HG03432 (cell line): ENCODE results near the gene CCDC69.

ENCODE experiments used
- ATAC-seq: cut with Tn5 transposase; IDR thresholded peaks from one replicate; pipeline ENCODE4 v1.9.1; 2021; ENCODE audit warnings: mild to moderate bottlenecking, moderate library complexity; ENCODE audit not compliant: unreplicated experiment

The CCDC69 gene

DNA sequence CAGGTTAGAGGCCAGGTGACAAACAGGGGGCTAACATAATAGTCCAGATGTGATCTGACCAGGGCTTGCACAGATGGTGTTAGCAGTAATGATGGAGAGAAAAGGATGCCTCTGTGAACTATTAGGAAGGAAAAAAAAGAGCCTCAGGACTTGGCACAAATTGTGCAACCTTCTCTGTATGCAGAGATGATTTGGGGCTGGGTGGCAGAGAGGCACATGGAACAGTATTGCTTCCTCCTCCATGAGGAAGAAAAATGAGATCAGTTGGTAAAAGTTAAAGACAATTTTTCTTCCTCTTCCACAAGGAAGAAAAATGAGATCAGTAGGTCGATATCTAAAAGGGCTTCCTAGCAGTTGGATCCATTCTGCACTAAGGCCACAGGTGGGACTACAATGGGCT lies 52.4 kb downstream of the CCDC69 start:
- ATAC-seq: no peak

DNA sequence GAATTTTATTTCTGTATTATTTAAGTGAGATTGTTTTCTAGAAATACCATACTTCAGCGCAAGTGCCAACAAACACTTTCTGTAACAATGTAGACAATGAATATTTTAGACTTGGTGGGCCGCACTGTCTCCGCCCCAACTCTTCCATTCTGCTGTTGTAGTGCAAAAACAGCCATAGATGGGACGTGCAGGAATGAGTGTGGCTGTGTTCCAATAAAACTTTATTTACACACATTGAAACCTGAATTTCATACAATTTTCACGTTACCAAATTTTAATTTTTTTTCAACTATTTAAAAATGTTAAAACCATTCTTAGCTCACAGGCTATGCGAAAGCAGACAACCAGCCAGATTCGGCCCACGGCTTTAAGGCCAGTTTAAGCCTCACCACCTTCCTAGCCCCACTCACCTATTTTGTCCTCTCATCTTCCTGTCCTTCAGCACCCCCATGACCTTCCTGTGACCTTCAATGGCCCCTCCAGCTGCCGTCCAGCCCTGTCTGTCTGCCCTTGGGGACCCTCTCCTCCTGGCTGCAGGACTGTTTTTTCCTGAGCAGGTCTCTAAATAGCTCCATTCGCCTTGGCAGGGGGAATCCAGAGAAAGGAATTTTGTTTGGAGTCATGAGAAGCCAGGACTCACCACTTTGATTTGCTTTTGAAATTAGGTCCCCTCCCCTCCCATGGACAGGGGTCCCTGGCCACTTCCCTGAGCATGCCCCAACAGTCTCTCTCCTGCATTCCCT lies 55.1 kb downstream of the CCDC69 start:
- ATAC-seq: no peak

DNA sequence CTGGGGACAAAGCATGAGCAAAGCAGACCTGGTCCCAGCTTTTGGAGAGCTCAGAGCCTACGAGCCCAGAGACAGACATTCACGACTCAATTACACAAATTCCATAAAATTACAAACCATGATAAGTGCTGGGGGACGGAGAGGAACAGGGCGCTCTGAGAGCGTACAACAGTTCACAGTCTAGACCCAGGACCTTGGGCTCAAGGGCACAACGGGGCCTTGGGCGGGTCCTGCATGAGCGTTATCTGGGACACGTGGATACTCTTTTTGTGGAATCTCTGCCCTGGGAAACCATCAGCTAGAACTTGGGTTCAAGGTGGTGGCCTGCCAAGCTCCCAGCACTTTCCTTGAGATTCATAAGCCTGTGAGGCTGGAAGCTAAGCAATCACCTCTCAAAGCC lies 56.9 kb downstream of the CCDC69 start:
- no peak for ATAC-seq

DNA sequence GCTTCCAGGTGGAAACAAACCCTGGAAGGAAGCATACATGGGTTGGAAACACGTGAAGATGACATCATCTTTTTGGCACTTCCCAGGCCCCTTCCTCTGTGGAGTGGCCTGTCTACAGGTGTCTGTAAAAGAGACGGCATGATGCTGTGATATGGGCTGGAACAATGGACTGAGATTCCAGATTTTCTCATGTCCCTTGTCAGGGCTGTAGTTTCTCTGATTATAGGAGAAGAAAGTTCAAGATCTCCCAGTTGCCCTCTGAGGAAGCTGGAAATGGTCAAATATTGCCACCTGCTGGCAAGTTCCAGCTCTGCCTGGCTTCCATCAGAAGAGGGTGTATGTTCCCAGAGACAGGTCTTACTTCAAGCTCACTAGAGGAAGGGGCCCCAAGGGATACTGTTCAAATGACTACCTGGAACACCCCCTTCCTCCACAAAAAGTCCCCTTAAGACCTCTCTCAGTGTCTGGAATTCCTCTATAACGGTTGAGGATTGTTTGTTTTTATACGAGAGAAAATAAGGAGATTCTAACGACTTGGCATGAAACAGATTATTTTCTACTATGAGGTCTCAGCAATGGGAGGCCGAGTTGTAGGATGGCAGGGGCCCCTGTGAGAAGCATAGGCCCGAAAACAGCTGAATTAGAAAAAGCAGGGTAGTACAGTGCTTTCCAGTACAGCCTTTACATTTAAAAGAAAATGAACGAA lies 59.1 kb downstream of the CCDC69 start:
- ATAC-seq: peak; percentile 94

DNA sequence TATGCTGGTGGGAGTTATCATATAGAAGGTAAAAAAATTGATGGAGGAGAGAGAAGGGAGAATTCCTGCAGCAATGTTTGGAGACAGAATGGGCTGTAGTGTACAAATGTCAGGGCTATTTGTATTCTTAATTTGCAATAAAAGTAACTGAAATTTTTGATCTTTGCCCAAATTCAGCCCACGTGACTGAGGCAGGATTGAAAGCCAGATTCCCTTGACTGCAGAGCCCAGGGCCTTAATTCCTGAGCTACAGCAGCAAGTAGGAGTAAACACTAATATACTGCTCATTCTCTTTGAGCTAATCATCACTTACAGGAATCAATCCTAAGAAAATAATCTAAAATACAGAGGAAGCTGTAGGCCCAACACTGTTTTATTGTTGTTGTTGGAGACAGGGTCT lies 61.1 kb downstream of the CCDC69 start:
- no peak for ATAC-seq

DNA sequence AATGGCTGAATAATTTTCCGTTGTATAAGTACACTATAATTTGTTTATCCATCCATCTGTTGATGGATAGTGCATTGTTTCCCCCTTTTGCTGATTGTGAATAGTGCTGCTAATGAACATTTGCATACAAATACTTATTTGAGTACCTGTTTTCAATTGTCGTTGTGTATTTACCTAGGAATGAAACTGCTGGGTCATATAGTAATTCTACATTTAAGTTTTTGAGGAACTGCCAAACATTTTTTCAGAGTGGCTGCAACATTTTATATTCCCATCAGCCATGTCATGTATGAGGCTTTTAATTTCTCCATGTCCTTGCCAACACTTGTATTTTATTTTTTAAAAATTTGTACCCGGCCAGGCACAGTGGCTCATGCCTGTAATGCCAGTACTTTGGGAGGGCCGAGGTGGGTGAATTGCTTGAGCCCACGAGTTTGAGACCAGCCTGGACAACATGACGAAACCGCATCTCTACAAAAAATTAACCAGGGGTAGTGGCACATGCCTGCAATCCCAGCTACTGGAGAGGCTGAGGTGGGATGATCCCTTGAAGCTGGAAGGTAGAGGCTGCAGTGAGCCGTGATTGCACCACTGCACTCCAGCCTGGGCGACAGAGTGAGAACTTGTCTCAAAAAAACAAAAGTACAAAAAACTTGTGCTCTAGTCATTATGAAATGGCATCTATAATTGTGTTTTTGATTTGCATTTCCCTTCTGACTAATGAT lies 64.1 kb downstream of the CCDC69 start:
- no peak for ATAC-seq

DNA sequence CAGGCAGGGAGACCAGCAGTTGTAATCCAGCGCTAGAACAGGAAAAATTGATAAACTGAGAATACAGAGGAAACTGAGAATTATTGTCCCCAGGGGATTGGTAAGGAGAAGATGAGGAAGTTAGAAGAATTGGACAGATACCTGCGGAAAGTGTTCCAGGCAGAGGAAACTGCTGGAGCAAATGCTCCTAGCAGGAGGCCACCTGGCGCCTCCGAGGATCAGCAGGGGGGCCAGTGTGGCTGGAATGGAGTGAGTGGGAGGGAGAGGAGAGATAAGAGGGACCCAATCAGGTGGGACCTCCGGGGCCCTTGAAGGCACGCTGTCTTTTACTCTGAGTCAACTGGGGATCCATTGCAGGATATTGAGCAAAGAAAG lies 65.6 kb downstream of the CCDC69 start:
- ATAC-seq: no peak

DNA sequence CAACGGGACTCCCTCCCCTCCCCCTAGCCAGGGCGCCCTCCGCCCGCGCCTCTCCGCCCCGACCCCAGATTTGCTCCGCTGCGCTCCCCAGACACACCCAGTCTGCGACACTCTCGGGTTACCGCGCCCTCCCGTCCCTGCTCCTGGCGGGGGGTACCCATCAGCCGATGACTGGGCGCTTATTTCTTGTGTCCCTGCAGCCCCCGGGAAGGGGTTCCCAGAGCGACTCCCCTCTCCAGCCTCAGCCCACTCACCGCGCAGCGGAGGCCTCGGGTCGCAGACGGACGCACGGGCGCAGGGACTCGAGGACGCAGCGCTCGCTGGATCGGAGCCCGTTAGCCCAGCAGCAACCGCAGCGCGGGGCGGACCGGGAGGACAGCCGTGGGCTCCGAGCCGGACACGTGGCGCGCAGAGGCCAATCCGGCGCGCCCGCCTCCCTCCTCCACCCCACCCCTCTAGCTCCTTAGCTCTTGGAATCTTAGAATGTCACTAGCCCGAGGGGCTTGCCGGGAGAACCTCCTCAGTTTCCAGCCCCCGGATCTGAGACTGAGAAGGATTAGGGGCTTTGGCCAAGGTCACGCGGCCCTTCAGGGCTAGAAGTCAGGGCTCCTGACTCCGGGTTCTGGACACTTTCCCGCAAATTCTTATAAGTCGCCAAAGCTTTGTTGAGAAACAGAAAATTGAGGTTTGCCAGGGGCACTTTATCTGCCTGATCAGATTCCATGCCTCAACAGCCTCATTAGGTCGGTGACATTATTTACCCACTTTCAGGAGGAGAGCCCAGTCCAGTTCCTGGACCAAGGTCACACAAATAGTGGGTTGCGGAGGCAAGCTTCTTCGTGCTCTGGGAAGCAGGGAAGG lies 66.2 kb downstream of the CCDC69 start, which contains the start of gene ANXA6:
Gene ANXA6 (minus strand): TSS at position 354 of the 861 bp plus-strand sequence. CDS start 9,878 bp downstream, outside the sequence.
- peak; percentile 64 for ATAC-seq

DNA sequence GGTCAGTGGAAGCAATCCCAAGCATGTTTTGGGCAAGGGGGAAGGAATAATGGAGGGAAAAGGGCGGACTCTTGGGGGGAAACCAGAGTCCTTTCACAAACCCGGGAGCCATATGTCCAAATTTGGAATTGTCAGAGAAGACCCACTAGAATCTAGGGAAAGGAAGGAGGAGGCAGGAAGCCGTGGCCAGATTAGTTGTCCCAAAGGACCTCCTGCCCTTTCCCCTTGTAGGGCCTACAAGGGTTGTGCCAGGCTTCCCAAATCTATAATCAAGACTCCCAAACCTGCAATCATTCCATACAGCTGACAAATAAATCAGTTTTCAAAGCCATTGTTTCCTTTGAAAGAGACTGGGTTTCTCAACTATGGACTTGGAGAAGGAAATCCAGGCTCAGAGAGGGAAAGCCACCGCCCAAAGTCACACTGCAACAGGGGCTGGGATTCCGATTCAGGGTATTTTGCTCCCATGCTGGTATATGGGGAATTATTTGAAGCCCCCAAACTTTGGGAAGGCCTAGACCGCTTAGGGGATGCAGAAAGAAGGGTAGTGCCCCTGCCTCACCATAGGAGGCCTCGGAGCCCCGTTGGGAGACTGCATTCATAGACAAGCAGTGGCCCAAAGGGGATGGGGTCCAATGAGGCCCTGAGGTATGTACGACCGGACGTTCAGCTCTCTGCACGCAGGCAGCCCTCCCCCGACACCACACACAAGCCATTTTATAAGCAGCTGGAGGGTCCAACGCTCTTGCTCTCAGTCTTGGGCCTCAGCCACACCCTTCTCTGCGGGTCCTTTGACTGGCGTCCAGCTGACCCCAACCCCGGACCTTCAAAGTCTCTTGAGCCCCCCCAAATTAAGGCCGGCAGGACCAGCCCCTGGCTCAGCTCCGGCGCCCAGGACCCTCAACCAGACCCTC lies 67.1 kb downstream of the CCDC69 start:
- no peak for ATAC-seq

DNA sequence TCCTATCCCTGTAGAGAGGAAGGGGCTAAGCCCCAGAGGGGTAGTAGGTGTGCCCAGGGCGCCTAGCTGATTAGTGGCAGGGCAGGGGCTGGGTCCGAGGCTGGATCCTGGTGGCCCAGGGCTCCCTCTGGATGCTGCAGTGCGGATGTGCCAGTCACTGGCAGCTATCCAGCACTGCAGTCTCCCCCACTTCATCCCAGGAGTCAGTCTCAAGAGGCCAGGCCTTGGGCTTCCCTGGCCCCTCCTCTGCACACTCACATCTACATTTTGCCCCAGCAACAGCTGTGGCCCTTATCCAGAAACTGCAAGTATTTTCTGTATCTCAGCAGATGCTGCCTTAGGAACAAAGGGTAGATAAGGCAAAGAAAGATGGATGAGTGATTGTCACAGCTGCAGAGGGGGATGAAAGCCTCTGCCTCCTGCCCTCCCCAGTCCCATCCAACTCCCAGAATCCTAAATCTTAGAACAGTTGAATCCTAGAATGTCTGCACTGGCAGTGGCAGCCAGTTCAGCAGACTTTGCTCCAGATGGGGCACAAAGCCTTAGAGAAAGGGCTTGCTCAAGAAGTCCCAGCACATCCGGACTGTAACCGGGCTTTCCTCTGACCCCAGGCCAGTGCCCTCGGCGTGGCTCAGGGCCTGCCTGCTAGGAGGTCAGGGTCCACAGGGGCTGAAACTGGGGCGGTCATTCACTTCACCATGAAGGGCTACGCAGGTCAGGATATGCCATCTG lies 68.0 kb downstream of the CCDC69 start:
- ATAC-seq: peak; percentile 21

DNA sequence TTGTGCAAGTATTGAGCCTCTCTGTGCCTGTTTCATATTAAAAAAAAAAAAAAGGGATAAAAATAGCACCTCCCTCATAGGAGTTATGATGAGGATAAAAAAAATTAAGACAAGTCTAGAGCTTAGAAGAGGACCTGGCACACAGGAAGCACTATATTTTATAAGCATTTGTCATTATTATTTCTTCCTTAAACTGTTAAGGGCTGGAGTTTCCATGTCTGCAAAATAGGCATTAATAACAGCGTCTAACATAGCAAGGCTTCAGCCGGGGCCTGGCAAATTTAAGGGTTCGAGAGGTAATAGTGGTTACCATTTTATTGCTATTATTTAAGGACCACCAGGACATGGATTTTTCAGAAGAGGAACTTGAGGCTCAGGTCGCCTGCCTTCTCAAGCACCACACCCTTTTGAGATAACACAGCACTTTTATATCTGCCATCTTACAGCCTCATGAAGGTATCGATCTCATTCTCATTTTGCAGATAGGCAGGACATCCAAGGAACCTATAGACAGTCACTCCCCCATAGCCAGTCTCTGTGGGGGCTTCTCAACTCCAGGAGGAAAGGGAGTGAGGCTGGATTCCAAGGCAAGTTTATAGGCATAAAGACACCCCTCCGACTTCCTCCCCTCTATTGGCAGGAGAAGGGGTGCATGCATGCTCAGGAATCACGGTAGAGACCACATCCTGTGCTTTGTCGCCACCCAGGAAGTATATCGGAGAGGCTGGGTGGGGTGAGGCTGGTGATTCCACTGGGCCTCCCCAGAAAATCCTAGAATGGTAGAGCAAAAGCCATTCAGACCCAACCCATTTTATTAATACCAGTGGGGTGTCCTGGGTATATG lies 68.7 kb downstream of the CCDC69 start:
- peak; percentile 33 for ATAC-seq

DNA sequence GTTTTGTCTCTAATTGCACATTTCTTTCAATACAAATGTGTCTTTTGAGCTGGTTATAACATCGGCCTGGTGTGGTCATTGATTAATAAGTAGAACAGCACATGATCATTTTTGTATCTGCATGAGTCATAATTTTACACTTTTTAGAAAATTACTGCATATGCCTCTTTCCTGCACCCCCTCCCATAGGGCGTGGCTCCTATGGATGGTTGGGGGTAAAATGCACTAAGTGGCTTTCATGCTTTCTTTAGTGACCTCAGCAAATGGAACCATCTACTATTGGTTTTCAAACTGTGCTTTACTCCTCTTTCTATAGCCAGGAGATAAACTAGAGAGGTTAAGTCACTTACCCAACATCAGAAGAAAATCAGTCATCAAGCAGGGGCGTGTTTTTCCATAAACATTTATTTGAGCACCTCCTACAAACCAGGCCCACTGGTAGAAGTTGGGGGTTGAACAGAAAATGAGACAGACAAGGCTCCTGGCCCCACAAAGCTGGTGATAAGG lies 70.1 kb downstream of the CCDC69 start:
- ATAC-seq: peak; percentile 10

DNA sequence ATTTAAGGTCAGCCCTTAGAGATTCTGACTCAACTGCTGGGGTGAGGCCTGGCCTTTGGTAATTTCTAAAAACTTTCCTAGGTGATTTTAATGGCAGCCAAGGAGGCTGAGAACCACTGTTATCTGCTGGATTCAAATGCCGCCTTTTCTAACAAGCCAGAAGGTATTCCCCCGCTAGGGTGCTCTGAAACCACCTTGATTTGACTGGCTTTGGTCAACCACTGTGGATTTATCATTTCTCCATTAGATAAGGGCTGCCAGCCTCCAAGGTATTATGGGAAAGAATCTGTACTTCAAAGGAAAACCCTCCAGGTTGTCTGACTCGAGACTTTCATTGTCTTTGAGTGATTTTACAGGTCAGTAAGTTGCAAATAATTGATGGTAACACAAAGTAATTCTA lies 70.6 kb downstream of the CCDC69 start:
- no peak for ATAC-seq

DNA sequence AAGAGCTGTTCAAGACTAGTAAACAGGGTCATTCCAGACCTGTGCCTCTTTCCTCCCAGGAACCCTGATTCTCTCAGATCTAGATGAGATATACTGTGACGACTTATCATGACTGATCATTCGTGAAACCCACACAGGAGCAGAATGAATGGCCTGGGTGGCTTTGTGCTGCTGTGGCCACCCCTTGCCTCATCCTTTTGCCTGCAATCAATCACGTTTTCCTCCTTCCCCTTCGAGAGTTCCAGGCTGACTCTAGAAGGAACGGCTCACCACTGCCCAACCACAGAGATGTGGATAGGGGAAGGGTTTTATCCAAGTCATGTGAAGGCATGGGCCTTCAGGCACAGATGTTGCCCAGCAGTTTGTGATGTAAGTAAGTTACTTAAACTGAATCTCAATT lies 72.1 kb downstream of the CCDC69 start:
- ATAC-seq: peak; percentile 34

DNA sequence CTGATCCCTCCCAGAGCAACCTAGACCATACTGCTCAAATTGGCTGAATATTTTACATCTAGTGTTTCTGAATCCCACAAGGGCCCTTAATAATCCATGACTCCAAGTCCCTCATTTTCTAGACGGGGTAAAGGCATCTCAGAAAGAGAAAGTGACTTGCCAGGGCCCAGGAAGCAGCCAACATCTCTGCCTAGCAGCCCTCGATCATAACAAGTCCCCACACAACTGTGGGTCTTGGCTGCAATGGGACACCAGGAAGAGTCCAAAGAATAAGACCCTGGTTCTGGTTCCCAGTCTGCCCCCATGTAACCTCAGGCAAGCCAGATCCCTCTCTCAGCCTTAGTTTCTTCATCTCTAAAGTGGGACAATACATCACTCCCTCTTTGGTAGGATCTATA lies 72.6 kb downstream of the CCDC69 start:
- no peak for ATAC-seq

DNA sequence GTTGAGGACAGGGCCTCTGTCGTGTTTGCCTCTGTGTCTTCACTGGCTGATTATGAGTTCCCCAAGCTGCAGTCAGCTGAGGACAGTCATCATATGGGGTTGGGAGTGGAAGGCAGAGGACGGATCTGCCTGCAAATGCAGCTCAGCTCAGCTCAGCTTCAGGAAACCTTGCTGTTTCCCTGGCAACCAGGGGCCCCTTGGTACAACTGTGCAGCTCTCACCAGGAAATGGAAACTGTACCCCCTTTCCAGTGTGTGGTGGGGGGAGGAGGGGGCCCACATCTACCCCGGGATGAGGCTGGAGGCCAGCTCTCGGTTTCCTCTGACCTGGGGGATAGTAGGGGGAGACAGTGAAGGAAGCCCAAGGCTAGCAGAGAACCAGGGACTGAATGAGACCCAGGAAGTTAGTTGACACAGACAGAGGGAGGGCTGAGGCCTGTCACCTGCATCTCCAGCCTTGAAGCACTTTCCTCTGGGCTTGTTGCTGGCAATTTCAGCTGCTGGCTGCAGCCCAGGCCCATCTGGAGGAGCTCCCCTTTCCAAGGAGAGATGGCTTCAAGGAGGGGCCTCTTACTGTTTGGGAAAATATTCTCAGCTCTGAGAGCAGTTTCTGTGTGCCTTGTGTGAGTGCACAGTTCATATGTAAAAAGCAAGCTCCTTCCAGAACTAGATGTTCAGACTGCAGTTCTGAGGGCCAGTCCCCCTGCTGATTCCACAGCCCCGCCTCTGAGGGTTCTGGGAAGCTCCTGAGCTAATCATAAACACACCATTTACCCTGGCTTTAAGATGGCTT lies 73.2 kb downstream of the CCDC69 start:
- ATAC-seq: peak; percentile 62

DNA sequence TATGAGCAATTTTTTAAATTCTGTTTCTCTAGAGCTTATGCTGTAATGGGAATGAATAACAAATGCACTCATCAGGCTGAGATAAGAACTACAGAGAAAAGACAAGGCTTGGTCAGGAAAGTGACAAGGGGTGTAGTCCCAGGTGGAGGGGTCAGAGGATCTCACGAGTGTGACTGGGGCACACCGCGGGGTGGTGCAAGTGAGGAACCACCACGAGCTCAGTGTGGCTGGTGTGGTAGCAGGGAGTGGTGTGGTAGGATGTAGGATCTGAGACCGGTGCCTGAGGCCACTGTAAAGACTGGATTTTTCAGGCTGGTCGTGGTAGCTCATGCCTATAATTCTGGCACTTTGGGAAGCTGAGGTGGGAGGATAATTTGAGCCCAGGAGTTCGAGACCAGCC lies 75.3 kb downstream of the CCDC69 start:
- no peak for ATAC-seq
